ENCODE results near the gene TRABD2B. TPM values are rescaled to one million over a fixed set of nuclear protein-coding genes. Genes with fewer than 3 reads are reported as not detected.

TRABD2B gene
- total and polyA plus RNA-seq, 2 of the 13 experiments (the other 11 are each of a cell fraction or from before 2014, with no cell fraction given) = 0.04 TPM; not detected in 1

DNA sequence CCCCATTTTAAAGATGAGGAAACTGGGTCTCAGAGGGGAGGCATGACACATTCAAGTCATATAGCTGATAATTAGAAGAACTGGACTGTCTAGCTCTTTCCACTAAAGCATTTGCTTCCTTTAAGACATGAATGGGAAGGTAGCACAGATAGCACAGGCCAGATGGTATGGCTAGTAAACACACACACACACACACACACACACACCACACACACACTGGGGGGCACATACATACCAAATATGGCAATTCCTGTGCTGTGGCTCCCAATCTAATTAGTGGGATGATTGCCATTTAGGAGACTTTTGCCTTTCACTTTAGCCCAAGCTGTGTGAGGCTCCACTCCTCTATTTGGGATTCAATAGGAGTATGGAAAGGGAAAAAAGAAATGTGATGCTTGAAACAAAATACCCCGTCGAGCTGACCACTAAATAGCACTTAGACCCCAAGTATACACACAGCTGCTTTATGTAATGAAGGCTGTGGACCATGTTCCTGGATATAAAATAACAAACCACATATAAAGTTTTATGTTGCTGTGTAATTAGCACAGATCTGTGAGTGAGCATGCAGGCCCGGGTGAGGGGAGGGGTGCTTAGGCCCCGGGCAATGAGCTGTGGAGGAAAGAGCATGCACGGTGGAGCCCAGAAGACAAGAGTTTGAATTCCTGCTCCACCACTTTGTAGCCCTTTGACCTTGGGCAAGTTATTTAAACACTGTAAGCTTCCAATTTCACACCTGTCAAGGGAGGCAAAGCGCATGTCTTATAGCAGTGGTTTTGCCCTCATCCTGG is 6.8 kb upstream of the TRABD2B start (continued):
- TF ChIP-seq, protein P1, sequence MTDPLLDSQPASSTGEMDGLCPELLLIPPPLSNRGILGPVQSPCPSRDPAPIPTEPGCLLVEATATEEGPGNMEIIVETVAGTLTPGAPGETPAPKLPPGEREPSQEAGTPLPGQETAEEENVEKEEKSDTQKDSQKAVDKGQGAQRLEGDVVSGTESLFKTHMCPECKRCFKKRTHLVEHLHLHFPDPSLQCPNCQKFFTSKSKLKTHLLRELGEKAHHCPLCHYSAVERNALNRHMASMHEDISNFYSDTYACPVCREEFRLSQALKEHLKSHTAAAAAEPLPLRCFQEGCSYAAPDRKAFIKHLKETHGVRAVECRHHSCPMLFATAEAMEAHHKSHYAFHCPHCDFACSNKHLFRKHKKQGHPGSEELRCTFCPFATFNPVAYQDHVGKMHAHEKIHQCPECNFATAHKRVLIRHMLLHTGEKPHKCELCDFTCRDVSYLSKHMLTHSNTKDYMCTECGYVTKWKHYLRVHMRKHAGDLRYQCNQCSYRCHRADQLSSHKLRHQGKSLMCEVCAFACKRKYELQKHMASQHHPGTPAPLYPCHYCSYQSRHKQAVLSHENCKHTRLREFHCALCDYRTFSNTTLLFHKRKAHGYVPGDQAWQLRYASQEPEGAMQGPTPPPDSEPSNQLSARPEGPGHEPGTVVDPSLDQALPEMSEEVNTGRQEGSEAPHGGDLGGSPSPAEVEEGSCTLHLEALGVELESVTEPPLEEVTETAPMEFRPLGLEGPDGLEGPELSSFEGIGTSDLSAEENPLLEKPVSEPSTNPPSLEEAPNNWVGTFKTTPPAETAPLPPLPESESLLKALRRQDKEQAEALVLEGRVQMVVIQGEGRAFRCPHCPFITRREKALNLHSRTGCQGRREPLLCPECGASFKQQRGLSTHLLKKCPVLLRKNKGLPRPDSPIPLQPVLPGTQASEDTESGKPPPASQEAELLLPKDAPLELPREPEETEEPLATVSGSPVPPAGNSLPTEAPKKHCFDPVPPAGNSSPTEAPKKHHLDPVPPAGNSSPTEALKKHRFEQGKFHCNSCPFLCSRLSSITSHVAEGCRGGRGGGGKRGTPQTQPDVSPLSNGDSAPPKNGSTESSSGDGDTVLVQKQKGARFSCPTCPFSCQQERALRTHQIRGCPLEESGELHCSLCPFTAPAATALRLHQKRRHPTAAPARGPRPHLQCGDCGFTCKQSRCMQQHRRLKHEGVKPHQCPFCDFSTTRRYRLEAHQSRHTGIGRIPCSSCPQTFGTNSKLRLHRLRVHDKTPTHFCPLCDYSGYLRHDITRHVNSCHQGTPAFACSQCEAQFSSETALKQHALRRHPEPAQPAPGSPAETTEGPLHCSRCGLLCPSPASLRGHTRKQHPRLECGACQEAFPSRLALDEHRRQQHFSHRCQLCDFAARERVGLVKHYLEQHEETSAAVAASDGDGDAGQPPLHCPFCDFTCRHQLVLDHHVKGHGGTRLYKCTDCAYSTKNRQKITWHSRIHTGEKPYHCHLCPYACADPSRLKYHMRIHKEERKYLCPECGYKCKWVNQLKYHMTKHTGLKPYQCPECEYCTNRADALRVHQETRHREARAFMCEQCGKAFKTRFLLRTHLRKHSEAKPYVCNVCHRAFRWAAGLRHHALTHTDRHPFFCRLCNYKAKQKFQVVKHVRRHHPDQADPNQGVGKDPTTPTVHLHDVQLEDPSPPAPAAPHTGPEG (CRISPR knock-in tag; IDR thresholded peaks at IDR 0.05) = no peak
- TF ChIP-seq TBX3 (IDR thresholded peaks at IDR 0.05; ENCODE audit: borderline replicate concordance) = no peak
- TF ChIP-seq, protein P2, sequence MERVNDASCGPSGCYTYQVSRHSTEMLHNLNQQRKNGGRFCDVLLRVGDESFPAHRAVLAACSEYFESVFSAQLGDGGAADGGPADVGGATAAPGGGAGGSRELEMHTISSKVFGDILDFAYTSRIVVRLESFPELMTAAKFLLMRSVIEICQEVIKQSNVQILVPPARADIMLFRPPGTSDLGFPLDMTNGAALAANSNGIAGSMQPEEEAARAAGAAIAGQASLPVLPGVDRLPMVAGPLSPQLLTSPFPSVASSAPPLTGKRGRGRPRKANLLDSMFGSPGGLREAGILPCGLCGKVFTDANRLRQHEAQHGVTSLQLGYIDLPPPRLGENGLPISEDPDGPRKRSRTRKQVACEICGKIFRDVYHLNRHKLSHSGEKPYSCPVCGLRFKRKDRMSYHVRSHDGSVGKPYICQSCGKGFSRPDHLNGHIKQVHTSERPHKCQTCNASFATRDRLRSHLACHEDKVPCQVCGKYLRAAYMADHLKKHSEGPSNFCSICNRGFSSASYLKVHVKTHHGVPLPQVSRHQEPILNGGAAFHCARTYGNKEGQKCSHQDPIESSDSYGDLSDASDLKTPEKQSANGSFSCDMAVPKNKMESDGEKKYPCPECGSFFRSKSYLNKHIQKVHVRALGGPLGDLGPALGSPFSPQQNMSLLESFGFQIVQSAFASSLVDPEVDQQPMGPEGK (CRISPR knock-in tag; IDR thresholded peaks at IDR 0.05) = no peak
